LNCAP (cell line): ENCODE data around the gene DGCR8.
A peak's percentile ranks its signal among the peaks of the same experiment; 100 is the strongest.

Experiments
- CTCF ChIP-seq: fragments of 450-650 bp; IDR thresholded peaks from 2 replicates; pipeline ENCODE4 v1.5.1; 2017; ENCODE audit warnings: mild to moderate bottlenecking

Gene DGCR8

GRCh38 chr22:20080776-20081654 is 974 bp downstream of the DGCR8 start:
- TF ChIP-seq CTCF = no peak

- no peak for TF ChIP-seq CTCF
These were observed 3.3 kb downstream of the DGCR8 start for GRCh38 chr22:20083157-20083890.

GRCh38 chr22:20083891-20084546 is 4.0 kb downstream of the DGCR8 start:
- no peak for TF ChIP-seq CTCF

- TF ChIP-seq CTCF = peak; percentile 60; the same call in 1 of the 2 replicates
These were observed 4.7 kb downstream of the DGCR8 start for GRCh38 chr22:20084547-20085413.

GRCh38 chr22:20085651-20086050 is 5.6 kb downstream of the DGCR8 start:
- no peak for TF ChIP-seq CTCF

- TF ChIP-seq CTCF = no peak
These were observed 6.1 kb downstream of the DGCR8 start for GRCh38 chr22:20086101-20086599.
